HEK293 (cell line): ENCODE data around the gene B4GALT7.

Experiments
- CTCF ChIA-PET: fragments of 350-600 bp; formaldehyde crosslinking; extraction: SDS; loops from one replicate; lab custom pipeline; 2021; ENCODE audit warnings: antibody characterized with exemption; lab: Yijun Ruan, JAX
- POLR2A ChIA-PET: fragments of 300-600 bp; formaldehyde crosslinking; extraction: SDS; loops from one replicate; lab custom pipeline; 2020; ENCODE audit warnings: antibody characterized with exemption, inconsistent platforms; lab: Yijun Ruan, JAX
- H3K27ac ChIP-seq: fragments of 200-500 bp; sonication (Bioruptor generic); 2 replicates; pipeline ENCODE4 v1.5.1; 2014; ENCODE audit warnings: low read depth, low read length, control low read depth, inconsistent platforms; ENCODE audit errors: extremely low read depth
- H3K36me3 ChIP-seq, 2 experiments: fragments of 200-500 bp in 1 of 2; sonication (Bioruptor generic) in 1 of 2; 1 replicate in 1 of 2; 2 replicates in 1 of 2; pipeline ENCODE4 v1.5.1; 2014 to 2017; ENCODE audit warnings: inconsistent platforms in 2 of 2, low read length in 2 of 2; ENCODE audit not compliant: control insufficient read depth in 2 of 2, insufficient read depth in 1 of 2
- H3K4me1 ChIP-seq: fragments of 200-500 bp; sonication (Bioruptor generic); 2 replicates; pipeline ENCODE4 v1.5.1; 2014; ENCODE audit warnings: mild to moderate bottlenecking, low read length, inconsistent platforms; ENCODE audit not compliant: control insufficient read depth, insufficient read depth
- H3K4me3 ChIP-seq: 2 replicates; pipeline ENCODE4 v1.5.1; 2011; ENCODE audit warnings: low read depth, mild to moderate bottlenecking, control low read depth, low read length, moderate library complexity
- H3K9me3 ChIP-seq: fragments of 200-500 bp; sonication (Bioruptor generic); 2 replicates; pipeline ENCODE4 v1.5.1; 2014; ENCODE audit warnings: low read depth, low read length, inconsistent platforms; ENCODE audit not compliant: control insufficient read depth, insufficient read depth
- GLI4 ChIP-seq: fragments of 450-650 bp; formaldehyde crosslinking; IDR thresholded peaks from 2 replicates; pipeline ENCODE4 v1.5.1; 2016; ENCODE audit warnings: missing biosample characterization, missing genetic modification characterization
- GLIS2 ChIP-seq: fragments of 450-650 bp; formaldehyde crosslinking; IDR thresholded peaks from 2 replicates; pipeline ENCODE4 v1.5.1; 2016; ENCODE audit warnings: missing biosample characterization, missing genetic modification characterization
- KLF10 ChIP-seq: fragments of 450-650 bp; IDR thresholded peaks from 2 replicates; pipeline ENCODE4 v1.5.1; 2018; ENCODE audit warnings: missing biosample characterization, mild to moderate bottlenecking, missing genetic modification characterization
- OVOL3 ChIP-seq: fragments of 450-650 bp; formaldehyde crosslinking; IDR thresholded peaks from 2 replicates; pipeline ENCODE4 v1.5.1; 2016; ENCODE audit warnings: missing biosample characterization, missing genetic modification characterization
- RBAK ChIP-seq: fragments of 450-650 bp; formaldehyde crosslinking; IDR thresholded peaks from 2 replicates; pipeline ENCODE4 v1.5.1; 2016; ENCODE audit warnings: missing biosample characterization, missing genetic modification characterization
- SCRT1 ChIP-seq: fragments of 450-650 bp; formaldehyde crosslinking; IDR thresholded peaks from 2 replicates; pipeline ENCODE4 v1.5.1; 2016; ENCODE audit warnings: missing biosample characterization, missing genetic modification characterization, borderline replicate concordance
- SCRT2 ChIP-seq: fragments of 450-650 bp; formaldehyde crosslinking; IDR thresholded peaks from 2 replicates; pipeline ENCODE4 v1.5.1; 2016; ENCODE audit warnings: missing biosample characterization, missing genetic modification characterization
- SP2 ChIP-seq: fragments of 450-650 bp; formaldehyde crosslinking; IDR thresholded peaks from 2 replicates; pipeline ENCODE4 v1.5.1; 2016; ENCODE audit warnings: missing biosample characterization, missing genetic modification characterization
- SP3 ChIP-seq: fragments of 450-650 bp; formaldehyde crosslinking; IDR thresholded peaks from 2 replicates; pipeline ENCODE4 v1.5.1; 2016; ENCODE audit warnings: missing biosample characterization, missing genetic modification characterization
- WT1 ChIP-seq: fragments of 450-650 bp; formaldehyde crosslinking; IDR thresholded peaks from 2 replicates; pipeline ENCODE4 v1.5.1; 2016; ENCODE audit warnings: missing biosample characterization, missing genetic modification characterization
- ZBTB17 ChIP-seq: fragments of 450-650 bp; formaldehyde crosslinking; IDR thresholded peaks from 2 replicates; pipeline ENCODE4 v1.5.1; 2016; ENCODE audit warnings: missing biosample characterization, missing genetic modification characterization
- ZBTB21 ChIP-seq: fragments of 450-650 bp; formaldehyde crosslinking; IDR thresholded peaks from 2 replicates; pipeline ENCODE4 v1.5.1; 2017; ENCODE audit warnings: missing biosample characterization, missing genetic modification characterization
- ZIC2 ChIP-seq: fragments of 450-650 bp; formaldehyde crosslinking; IDR thresholded peaks from 2 replicates; pipeline ENCODE4 v1.5.1; 2016; ENCODE audit warnings: missing biosample characterization, missing genetic modification characterization
- ZNF175 ChIP-seq: fragments of 450-650 bp; formaldehyde crosslinking; IDR thresholded peaks from 2 replicates; pipeline ENCODE4 v1.5.1; 2016; ENCODE audit warnings: missing biosample characterization, missing genetic modification characterization
- ZNF354C ChIP-seq: fragments of 450-650 bp; formaldehyde crosslinking; IDR thresholded peaks from 2 replicates; pipeline ENCODE4 v1.5.1; 2016; ENCODE audit warnings: missing biosample characterization, missing genetic modification characterization, low read depth, borderline replicate concordance
- ZNF366 ChIP-seq: fragments of 450-650 bp; formaldehyde crosslinking; conservative IDR thresholded peaks from 2 replicates; pipeline ENCODE4 v1.5.1; 2016; ENCODE audit warnings: missing biosample characterization, missing genetic modification characterization
- ZNF555 ChIP-seq: fragments of 450-650 bp; formaldehyde crosslinking; conservative IDR thresholded peaks from 2 replicates; pipeline ENCODE4 v1.5.1; 2017; ENCODE audit warnings: missing biosample characterization, mild to moderate bottlenecking, missing genetic modification characterization, inconsistent platforms
- ZNF558 ChIP-seq: fragments of 450-650 bp; formaldehyde crosslinking; IDR thresholded peaks from 2 replicates; pipeline ENCODE4 v1.5.1; 2016; ENCODE audit warnings: missing biosample characterization, missing genetic modification characterization
- ZNF747 ChIP-seq: fragments of 450-650 bp; formaldehyde crosslinking; IDR thresholded peaks from 2 replicates; pipeline ENCODE4 v1.5.1; 2016; ENCODE audit warnings: missing biosample characterization, missing genetic modification characterization
- ZSCAN30 ChIP-seq: fragments of 450-650 bp; IDR thresholded peaks from 2 replicates; pipeline ENCODE4 v1.5.1; 2018; ENCODE audit warnings: missing biosample characterization, mild to moderate bottlenecking, missing genetic modification characterization, moderate library complexity
- TF ChIP-seq, protein P1 (sequence below): fragments of 450-650 bp; formaldehyde crosslinking; IDR thresholded peaks from 2 replicates; pipeline ENCODE4 v1.5.1; 2016; ENCODE audit warnings: missing biosample characterization, missing genetic modification characterization
- TF ChIP-seq, protein P2 (sequence below): fragments of 450-650 bp; formaldehyde crosslinking; IDR thresholded peaks from 2 replicates; pipeline ENCODE4 v1.5.1; 2016; ENCODE audit warnings: missing biosample characterization, missing genetic modification characterization
- TF ChIP-seq, protein P3 (sequence below): fragments of 450-650 bp; formaldehyde crosslinking; conservative IDR thresholded peaks from 2 replicates; pipeline ENCODE4 v1.5.1; 2016; ENCODE audit warnings: low read depth, missing biosample characterization, missing genetic modification characterization
- TF ChIP-seq, protein P4 (sequence below): fragments of 450-650 bp; formaldehyde crosslinking; IDR thresholded peaks from 2 replicates; pipeline ENCODE4 v1.5.1; 2016; ENCODE audit warnings: missing biosample characterization, missing genetic modification characterization

B4GALT7 gene

DNA sequence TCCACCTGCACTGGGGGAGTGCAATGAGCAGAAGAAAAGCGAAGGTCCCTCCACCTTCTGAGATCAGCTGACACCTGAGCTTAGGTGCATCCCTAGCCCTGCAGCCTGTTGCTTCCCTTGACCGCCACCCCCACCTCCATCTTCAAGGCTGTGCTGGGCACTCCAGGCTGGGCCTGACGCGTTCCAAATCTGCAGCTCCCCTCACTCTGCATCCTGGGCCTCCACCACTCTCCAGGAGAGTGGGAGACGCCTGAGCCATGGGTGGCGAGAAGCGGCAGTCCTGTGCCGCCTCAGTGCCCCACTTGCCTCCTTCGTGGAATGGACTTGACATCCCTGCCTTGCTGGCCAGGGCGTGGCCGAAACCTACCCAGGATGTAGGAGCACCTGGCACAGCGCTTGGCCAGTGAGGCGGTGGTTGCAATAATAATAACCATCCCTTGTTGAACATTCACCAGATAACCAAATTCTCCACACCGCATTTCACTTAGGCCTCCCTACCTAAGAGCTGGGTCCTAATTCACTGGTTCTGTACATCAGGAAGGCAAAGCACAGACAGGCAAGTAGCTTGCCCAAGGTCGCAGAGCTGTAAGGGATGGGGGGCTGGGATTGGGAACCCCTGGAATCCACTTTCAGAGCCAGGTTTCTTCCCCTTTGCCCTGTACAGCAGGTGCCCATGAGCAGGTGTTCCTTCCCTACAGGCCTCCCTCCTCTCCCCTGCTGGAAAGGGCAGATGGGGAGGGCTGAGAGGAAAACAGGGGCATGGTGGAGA lies 11.7 kb downstream of the B4GALT7 start:
- Histone ChIP-seq H3K9me3 (no peaks in the 10 kb centered on the region), H3K4me3 (no peak overlapping the region), H3K27ac (no peak overlapping the region), H3K36me3 (peaks cover 12 to 40% of the 10 kb centered on the region in 2 experiments), H3K4me1 (no peaks in the 10 kb centered on the region)
- ChIA-PET POLR2A (interaction anchor here (1.2 kb wide), 1 partner anchor 12 kb away, joined by 3 read pairs; the partner anchor contains the start of gene B4GALT7), CTCF (interaction anchor here (0.5 to 1.2 kb wide), 3 partner anchors 208 to 976 kb away, joined by 3 to 4 read pairs (median 3); no protein-coding TSS in a partner anchor)
- TF ChIP-seq SCRT1 (tag by site-specific recombination) (peak; percentile 62; the same call in 1 of the 2 replicates), ZBTB17 (tag by site-specific recombination) (no peak), SCRT2 (tag by site-specific recombination) (peak; percentile 83), ZIC2 (tag by site-specific recombination) (no peak), SP3 (tag by site-specific recombination) (no peak), ZNF558 (tag by site-specific recombination) (no peak), ZNF747 (tag by site-specific recombination) (no peak), ZNF366 (no peak)

DNA sequence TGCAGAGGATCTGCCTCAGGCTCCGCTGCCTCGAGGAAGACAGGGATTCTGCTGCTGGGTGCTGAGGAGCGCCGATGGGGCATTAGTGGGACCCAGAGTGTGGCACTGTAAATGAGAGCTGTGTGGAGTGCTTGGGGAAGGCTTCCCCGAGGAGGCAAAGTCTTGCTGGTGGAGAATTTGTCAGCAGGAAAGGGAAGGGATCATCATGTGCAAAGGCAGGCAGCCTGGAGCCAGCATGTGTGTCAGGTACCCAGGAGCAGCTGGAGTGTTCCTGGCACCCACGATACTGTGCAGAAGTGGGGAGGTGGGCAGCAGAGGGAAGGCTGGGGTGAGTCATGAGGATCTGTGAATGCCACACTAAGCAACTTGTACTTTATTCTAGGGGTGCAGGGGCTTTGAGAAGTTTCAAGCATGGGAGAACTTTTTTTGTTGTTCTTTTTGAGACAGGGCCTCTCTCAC lies 12.3 kb downstream of the B4GALT7 start:
- no peak overlapping the region for H3K4me3 ChIP-seq

More for the DNA sequence above, 12.3 kb downstream of the B4GALT7 start:
- H3K36me3 ChIP-seq = peaks cover 17 to 43% of the 10 kb centered on the region in 2 experiments
- CTCF ChIA-PET = no interaction called here
- POLR2A ChIA-PET = interaction anchor here (1.2 kb wide), 1 partner anchor 12 kb away, joined by 3 read pairs; the partner anchor contains the start of gene B4GALT7
- H3K9me3 ChIP-seq = no peaks in the 10 kb centered on the region
- H3K4me1 ChIP-seq = no peaks in the 10 kb centered on the region
- H3K27ac ChIP-seq = no peak overlapping the region
- TF ChIP-seq OVOL3 (tag by site-specific recombination) (no peak), ZNF555 (tag by site-specific recombination) (no peak), ZNF354C (tag by site-specific recombination) (no peak), ZNF175 (tag by site-specific recombination) (no peak), SP2 (tag by site-specific recombination) (no peak), ZSCAN30 (no peak), GLI4 (tag by site-specific recombination) (no peak), RBAK (tag by site-specific recombination) (no peak), GLIS2 (tag by site-specific recombination) (no peak), KLF10 (no peak), WT1 (tag by site-specific recombination) (no peak), ZBTB21 (tag by site-specific recombination) (no peak)
- TF ChIP-seq, protein P1, sequence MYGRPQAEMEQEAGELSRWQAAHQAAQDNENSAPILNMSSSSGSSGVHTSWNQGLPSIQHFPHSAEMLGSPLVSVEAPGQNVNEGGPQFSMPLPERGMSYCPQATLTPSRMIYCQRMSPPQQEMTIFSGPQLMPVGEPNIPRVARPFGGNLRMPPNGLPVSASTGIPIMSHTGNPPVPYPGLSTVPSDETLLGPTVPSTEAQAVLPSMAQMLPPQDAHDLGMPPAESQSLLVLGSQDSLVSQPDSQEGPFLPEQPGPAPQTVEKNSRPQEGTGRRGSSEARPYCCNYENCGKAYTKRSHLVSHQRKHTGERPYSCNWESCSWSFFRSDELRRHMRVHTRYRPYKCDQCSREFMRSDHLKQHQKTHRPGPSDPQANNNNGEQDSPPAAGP (tag by site-specific recombination) = no peak
- TF ChIP-seq, protein P2, sequence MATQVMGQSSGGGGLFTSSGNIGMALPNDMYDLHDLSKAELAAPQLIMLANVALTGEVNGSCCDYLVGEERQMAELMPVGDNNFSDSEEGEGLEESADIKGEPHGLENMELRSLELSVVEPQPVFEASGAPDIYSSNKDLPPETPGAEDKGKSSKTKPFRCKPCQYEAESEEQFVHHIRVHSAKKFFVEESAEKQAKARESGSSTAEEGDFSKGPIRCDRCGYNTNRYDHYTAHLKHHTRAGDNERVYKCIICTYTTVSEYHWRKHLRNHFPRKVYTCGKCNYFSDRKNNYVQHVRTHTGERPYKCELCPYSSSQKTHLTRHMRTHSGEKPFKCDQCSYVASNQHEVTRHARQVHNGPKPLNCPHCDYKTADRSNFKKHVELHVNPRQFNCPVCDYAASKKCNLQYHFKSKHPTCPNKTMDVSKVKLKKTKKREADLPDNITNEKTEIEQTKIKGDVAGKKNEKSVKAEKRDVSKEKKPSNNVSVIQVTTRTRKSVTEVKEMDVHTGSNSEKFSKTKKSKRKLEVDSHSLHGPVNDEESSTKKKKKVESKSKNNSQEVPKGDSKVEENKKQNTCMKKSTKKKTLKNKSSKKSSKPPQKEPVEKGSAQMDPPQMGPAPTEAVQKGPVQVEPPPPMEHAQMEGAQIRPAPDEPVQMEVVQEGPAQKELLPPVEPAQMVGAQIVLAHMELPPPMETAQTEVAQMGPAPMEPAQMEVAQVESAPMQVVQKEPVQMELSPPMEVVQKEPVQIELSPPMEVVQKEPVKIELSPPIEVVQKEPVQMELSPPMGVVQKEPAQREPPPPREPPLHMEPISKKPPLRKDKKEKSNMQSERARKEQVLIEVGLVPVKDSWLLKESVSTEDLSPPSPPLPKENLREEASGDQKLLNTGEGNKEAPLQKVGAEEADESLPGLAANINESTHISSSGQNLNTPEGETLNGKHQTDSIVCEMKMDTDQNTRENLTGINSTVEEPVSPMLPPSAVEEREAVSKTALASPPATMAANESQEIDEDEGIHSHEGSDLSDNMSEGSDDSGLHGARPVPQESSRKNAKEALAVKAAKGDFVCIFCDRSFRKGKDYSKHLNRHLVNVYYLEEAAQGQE (tag by site-specific recombination) = no peak
- TF ChIP-seq, protein P3, sequence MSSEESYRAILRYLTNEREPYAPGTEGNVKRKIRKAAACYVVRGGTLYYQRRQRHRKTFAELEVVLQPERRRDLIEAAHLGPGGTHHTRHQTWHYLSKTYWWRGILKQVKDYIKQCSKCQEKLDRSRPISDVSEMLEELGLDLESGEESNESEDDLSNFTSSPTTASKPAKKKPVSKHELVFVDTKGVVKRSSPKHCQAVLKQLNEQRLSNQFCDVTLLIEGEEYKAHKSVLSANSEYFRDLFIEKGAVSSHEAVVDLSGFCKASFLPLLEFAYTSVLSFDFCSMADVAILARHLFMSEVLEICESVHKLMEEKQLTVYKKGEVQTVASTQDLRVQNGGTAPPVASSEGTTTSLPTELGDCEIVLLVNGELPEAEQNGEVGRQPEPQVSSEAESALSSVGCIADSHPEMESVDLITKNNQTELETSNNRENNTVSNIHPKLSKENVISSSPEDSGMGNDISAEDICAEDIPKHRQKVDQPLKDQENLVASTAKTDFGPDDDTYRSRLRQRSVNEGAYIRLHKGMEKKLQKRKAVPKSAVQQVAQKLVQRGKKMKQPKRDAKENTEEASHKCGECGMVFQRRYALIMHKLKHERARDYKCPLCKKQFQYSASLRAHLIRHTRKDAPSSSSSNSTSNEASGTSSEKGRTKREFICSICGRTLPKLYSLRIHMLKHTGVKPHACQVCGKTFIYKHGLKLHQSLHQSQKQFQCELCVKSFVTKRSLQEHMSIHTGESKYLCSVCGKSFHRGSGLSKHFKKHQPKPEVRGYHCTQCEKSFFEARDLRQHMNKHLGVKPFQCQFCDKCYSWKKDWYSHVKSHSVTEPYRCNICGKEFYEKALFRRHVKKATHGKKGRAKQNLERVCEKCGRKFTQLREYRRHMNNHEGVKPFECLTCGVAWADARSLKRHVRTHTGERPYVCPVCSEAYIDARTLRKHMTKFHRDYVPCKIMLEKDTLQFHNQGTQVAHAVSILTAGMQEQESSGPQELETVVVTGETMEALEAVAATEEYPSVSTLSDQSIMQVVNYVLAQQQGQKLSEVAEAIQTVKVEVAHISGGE (tag by site-specific recombination) = no peak
- TF ChIP-seq, protein P4, sequence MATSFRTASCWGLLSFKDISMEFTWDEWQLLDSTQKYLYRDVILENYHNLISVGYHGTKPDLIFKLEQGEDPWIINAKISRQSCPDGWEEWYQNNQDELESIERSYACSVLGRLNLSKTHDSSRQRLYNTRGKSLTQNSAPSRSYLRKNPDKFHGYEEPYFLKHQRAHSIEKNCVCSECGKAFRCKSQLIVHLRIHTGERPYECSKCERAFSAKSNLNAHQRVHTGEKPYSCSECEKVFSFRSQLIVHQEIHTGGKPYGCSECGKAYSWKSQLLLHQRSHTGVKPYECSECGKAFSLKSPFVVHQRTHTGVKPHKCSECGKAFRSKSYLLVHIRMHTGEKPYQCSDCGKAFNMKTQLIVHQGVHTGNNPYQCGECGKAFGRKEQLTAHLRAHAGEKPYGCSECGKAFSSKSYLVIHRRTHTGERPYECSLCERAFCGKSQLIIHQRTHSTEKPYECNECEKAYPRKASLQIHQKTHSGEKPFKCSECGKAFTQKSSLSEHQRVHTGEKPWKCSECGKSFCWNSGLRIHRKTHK (tag by site-specific recombination) = no peak
- TF ChIP-seq, all 188 proteins: peak for 0
